NCI-H2107 (cell line): Measurements from ENCODE around the gene ABCG1.

Experiments
- DNase-seq: peaks from one replicate; lab custom pipeline; 2025; lab: John Stamatoyannopoulos, UW

Gene ABCG1

GRCh38 chr21:42251654-42252324 is 32.8 kb downstream of the ABCG1 start:
- no peak for DNase-seq

GRCh38 chr21:42252325-42252654 is 33.4 kb downstream of the ABCG1 start:
- DNase-seq = no peak

- no peak for DNase-seq
These were observed 33.9 kb downstream of the ABCG1 start for GRCh38 chr21:42252778-42253340.

GRCh38 chr21:42253466-42253865 is 34.5 kb downstream of the ABCG1 start:
- DNase-seq = no peak

- DNase-seq = no peak
These were observed 35.1 kb downstream of the ABCG1 start for GRCh38 chr21:42254083-42254482.

GRCh38 chr21:42254651-42255601 is 36.0 kb downstream of the ABCG1 start:
- DNase-seq = no peak

- DNase-seq = no peak
These were observed 36.9 kb downstream of the ABCG1 start for GRCh38 chr21:42255825-42256224.

- DNase-seq = no peak
These were observed 37.4 kb downstream of the ABCG1 start for GRCh38 chr21:42256316-42256715.

- no peak for DNase-seq
These were observed 38.3 kb downstream of the ABCG1 start for GRCh38 chr21:42257091-42257765.

GRCh38 chr21:42258150-42258884 is 39.4 kb downstream of the ABCG1 start:
- DNase-seq = peak; percentile 44

- DNase-seq = no peak
These were observed 40.0 kb downstream of the ABCG1 start for GRCh38 chr21:42258885-42259407.

GRCh38 chr21:42260121-42260520 is 41.2 kb downstream of the ABCG1 start:
- no peak for DNase-seq

GRCh38 chr21:42261829-42262200 is 42.9 kb downstream of the ABCG1 start:
- no peak for DNase-seq

GRCh38 chr21:42262831-42263231 is 43.9 kb downstream of the ABCG1 start:
- no peak for DNase-seq

- no peak for DNase-seq
These were observed 44.7 kb downstream of the ABCG1 start for GRCh38 chr21:42263591-42264131.

GRCh38 chr21:42264245-42265195 is 45.6 kb downstream of the ABCG1 start:
- DNase-seq = no peak

GRCh38 chr21:42265231-42265812 is 46.4 kb downstream of the ABCG1 start:
- DNase-seq = no peak

GRCh38 chr21:42266971-42267556 is 48.1 kb downstream of the ABCG1 start:
- no peak for DNase-seq

- DNase-seq = peak; percentile 65
These were observed 50.4 kb downstream of the ABCG1 start for GRCh38 chr21:42269386-42269785.
